AG04449 (cell line): ENCODE measurements around the gene ZNF335.

Experiments
- CTCF ChIA-PET: fragments of 350-600 bp; formaldehyde crosslinking; extraction: SDS; loops from one replicate; lab custom pipeline; 2021; ENCODE audit warnings: antibody characterized with exemption; lab: Yijun Ruan, JAX
- POLR2A ChIA-PET: fragments of 400-600, 350-600 bp; formaldehyde crosslinking; extraction: SDS; loops from one replicate; lab custom pipeline; 2020; ENCODE audit warnings: antibody characterized with exemption, inconsistent platforms; lab: Yijun Ruan, JAX
- DNase-seq: peaks from one replicate; pipeline ENCODE4 v3.0.0-alpha.2; 2010; ENCODE audit warnings: low read depth, low spot score
- H3K4me3 ChIP-seq: 2 replicates; pipeline ENCODE4 v1.5.1; 2011; ENCODE audit warnings: low read depth, mild to moderate bottlenecking, control low read depth, low read length
- TF ChIP-seq, protein P1 (sequence below): IDR thresholded peaks from one replicate; pipeline ENCODE4 v1.5.1; 2011; ENCODE audit warnings: mild to moderate bottlenecking, moderate library complexity, low read length, control low read depth, inconsistent platforms; ENCODE audit not compliant: insufficient read depth; ENCODE audit errors: missing control alignments

Gene ZNF335

DNA sequence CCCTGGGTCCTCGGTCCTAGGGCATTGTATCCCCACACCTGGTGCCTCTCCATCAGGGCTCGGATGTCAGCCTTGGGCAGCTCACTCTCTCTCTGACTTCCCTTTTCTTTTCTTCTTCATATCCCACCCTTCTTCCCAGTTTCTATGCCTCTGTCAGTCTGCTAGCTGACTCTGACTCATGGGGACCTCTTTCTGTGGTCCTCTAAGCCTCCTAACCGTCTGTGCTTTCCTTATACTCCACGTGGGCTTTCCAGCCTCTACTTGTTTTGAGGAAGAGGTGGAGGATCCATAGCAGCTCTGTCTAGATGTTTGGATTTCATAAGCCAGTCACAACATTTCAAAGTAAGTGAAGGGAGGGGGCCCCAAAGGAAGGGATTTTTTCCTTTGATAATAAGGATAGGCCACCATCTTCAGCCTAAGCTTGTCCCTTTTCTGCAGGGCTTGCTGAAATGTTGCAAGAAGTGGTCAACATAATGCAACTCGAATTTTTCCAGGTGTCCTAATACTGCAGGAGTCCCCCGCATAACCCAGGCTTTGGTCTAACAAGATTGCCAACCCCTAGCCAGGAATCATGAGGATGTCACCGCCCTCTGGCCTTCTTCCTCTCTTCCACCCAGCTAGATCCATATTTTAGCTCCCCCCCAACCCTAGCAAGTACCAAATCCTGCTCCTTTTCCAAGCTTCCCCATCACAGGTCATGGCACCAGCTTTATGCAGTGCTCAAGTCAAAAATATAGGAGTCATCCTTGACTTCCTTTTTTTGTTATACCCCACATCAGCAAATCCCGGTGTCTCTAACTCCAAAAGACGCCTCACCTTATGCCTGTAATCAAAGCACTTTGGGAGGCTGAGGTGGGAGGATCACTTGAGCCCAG, 51.3 kb downstream of the ZNF335 start:
- DNase-seq: no peak
- ChIA-PET CTCF (interaction anchor here (0.8 to 0.9 kb wide), 2 partner anchors 12 to 13 kb away, joined by 3 to 4 read pairs; no protein-coding TSS in a partner anchor), POLR2A (interaction anchor here (1.9 kb wide), 1 partner anchor 14 kb away, joined by 13 read pairs; the partner anchor contains the start of gene PCIF1)
- no peak overlapping the region for H3K4me3 ChIP-seq
- TF ChIP-seq, protein P1, sequence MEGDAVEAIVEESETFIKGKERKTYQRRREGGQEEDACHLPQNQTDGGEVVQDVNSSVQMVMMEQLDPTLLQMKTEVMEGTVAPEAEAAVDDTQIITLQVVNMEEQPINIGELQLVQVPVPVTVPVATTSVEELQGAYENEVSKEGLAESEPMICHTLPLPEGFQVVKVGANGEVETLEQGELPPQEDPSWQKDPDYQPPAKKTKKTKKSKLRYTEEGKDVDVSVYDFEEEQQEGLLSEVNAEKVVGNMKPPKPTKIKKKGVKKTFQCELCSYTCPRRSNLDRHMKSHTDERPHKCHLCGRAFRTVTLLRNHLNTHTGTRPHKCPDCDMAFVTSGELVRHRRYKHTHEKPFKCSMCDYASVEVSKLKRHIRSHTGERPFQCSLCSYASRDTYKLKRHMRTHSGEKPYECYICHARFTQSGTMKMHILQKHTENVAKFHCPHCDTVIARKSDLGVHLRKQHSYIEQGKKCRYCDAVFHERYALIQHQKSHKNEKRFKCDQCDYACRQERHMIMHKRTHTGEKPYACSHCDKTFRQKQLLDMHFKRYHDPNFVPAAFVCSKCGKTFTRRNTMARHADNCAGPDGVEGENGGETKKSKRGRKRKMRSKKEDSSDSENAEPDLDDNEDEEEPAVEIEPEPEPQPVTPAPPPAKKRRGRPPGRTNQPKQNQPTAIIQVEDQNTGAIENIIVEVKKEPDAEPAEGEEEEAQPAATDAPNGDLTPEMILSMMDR: no peak

DNA sequence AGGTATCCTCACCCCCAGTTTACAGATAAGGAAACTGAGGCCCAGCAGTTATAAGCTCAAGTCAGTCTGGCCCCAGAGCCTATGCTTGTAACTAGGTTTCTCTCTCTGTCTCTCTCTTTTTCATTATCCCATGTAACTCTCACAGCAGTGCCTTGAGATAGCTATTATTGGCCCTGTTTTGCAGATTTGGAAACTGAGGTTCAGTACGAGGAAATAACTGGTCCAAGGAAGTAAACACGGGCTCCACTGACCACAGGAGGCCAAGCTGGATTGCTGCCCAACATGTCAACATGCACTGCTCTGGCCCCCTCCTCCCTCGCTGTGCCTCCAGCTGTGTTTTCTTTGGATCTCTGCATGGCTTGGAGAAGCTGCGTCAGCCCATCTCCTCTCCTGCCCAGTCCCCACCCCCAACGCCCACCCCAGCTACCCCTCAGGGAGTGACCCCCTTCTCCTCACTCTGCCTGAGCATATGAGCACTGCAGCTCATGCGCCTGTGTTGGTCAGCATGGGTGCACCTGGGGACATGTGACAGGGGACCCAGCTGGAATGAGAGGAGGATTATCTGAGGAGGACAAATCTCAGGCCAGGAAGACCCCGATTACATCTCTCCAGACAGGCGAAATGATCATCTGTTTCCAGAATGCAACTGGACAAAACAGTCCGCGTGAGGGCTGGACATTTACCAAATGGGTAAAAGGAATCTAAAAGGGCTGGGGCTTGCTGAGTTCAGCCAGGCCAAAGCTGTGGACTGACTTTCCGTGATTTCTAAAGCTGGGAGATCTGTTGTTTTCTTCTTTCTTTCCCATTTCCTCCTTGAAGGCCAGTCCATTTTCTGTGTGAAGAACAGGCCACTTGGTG, 52.2 kb downstream of the ZNF335 start:
- ChIA-PET CTCF (interaction anchor here (0.6 to 0.9 kb wide), 5 partner anchors 11 to 97 kb away, joined by 3 to 4 read pairs (median 3); no protein-coding TSS in a partner anchor), POLR2A (interaction anchor here (1.0 to 1.9 kb wide), 2 partner anchors 14 to 28 kb away, joined by 3 to 13 read pairs; partner anchors contain the start of gene PCIF1)
- DNase-seq: no peak
- TF ChIP-seq, protein P1: no peak
- no peak overlapping the region for H3K4me3 ChIP-seq

- POLR2A ChIA-PET: interaction anchor here (1.0 to 1.9 kb wide), 2 partner anchors 15 to 27 kb away, joined by 3 to 13 read pairs; partner anchors contain the start of gene PCIF1
These were observed 53.0 kb downstream of the ZNF335 start for GRCh38 chr20:45918779-45919537.

GRCh38 chr20:45918182-45918737, 53.7 kb downstream of the ZNF335 start:
- CTCF ChIA-PET: interaction anchor here (0.8 to 0.9 kb wide), 3 partner anchors 15 to 29 kb away, joined by 3 to 5 read pairs (median 3); no protein-coding TSS in a partner anchor

More at GRCh38 chr20:45918779-45919537, 53.0 kb downstream of the ZNF335 start:
- no peak for DNase-seq
- H3K4me3 ChIP-seq: no peak overlapping the region
- CTCF ChIA-PET: interaction anchor here (0.6 to 0.9 kb wide), 4 partner anchors 10 to 98 kb away, joined by 3 to 4 read pairs (median 3); no protein-coding TSS in a partner anchor
- TF ChIP-seq, protein P1: no peak

DNA sequence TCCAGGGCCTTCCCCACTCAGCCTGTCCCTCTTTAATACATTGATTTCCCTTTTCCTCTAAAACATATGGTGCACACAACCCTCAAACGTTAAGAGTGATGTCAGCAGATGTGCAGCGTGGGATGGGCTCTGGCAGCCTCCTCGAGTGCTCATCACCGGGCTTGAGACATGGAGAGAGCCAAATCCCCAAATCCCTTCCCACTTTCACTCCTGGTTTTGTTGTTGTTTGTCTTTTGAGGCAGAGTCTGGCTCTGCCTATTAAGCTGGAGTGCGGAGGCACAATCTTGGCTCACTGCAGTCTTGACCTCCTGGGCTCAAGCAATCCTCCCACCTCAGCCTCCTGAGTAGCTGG, 54.2 kb downstream of the ZNF335 start:
- TF ChIP-seq, protein P1: no peak
- POLR2A ChIA-PET: interaction anchor here (0.7 kb wide), 1 partner anchor 132 kb away, joined by 3 read pairs; no protein-coding TSS in a partner anchor
- CTCF ChIA-PET: interaction anchor here (0.8 to 1.0 kb wide), 3 partner anchors 13 to 28 kb away, joined by 3 to 5 read pairs (median 3); no protein-coding TSS in a partner anchor
- H3K4me3 ChIP-seq: no peak overlapping the region
- no peak for DNase-seq

More at GRCh38 chr20:45918182-45918737, 53.7 kb downstream of the ZNF335 start:
- no peak for DNase-seq
- TF ChIP-seq, protein P1: no peak
- H3K4me3 ChIP-seq: no peak overlapping the region
- POLR2A ChIA-PET: no interaction called here
